Upper lobe of left lung (tissue), 6 donors: ENCODE data around the gene ZNF844. TPM values are rescaled to one million over a fixed set of nuclear protein-coding genes. Genes with fewer than 3 reads are reported as not detected.

ENCODE experiments used
- ATAC-seq, 2 donors: fragments of 200-7000 bp; cut with Tn5 transposase; one replicate each; pipeline ENCODE4 v1.9.1; 2022; ENCODE audit warnings: mild to moderate bottlenecking in 2 of 2, moderate library complexity in 2 of 2; ENCODE audit not compliant: low FRiP score in 2 of 2
- DNase-seq, 2 donors: peaks; one replicate each; pipeline ENCODE4 v3.0.0-alpha.2; 2019 to 2020
- H3K27ac ChIP-seq, 4 donors: fragments of 200-600 bp; sonication (generic); one replicate each; pipeline ENCODE4 v1.5.1; 2016 to 2019
- H3K27me3 ChIP-seq, 4 donors: fragments of 200-600 bp; sonication (generic); one replicate each; pipeline ENCODE4 v1.5.1; 2017 to 2019
- H3K36me3 ChIP-seq, 4 donors: fragments of 200-600 bp; sonication (generic); one replicate each; pipeline ENCODE4 v1.5.1; 2016 to 2019
- H3K4me1 ChIP-seq, 4 donors: fragments of 200-600 bp; sonication (generic); one replicate each; pipeline ENCODE4 v1.5.1; 2018 to 2019
- H3K4me3 ChIP-seq, 4 donors: fragments of 200-600 bp; sonication (generic); one replicate each; pipeline ENCODE4 v1.5.1; 2017 to 2019; ENCODE audit warnings: mild to moderate bottlenecking in 2 of 4, moderate library complexity in 1 of 4
- H3K9me3 ChIP-seq, 4 donors: fragments of 200-600 bp; sonication (generic); one replicate each; pipeline ENCODE4 v1.5.1; 2018 to 2019
- CTCF ChIP-seq, 6 experiments: fragments of 450-650 bp in 4 of 6; fragments of 200-600 bp in 2 of 6; sonication (generic) in 2 of 6; IDR thresholded peaks; one replicate each; pipeline ENCODE4 v1.5.1; 2016 to 2019; ENCODE audit warnings: antibody characterized with exemption in 6 of 6
- EP300 ChIP-seq, 4 donors: sonication (generic); formaldehyde crosslinking; IDR thresholded peaks; one replicate each; pipeline ENCODE4 v1.5.1; 2017; ENCODE audit warnings: antibody characterized with exemption in 4 of 4, control low read depth in 2 of 4
- POLR2A ChIP-seq, 4 donors: fragments of 450-650 bp; IDR thresholded peaks; one replicate each; pipeline ENCODE4 v1.5.1; 2016 to 2017; ENCODE audit warnings: antibody characterized with exemption in 4 of 4, mild to moderate bottlenecking in 2 of 4
- POLR2AphosphoS5 ChIP-seq, 2 donors: sonication (generic); formaldehyde crosslinking; IDR thresholded peaks; one replicate each; pipeline ENCODE4 v1.5.1; 2017; ENCODE audit warnings: antibody characterized with exemption in 2 of 2
- WGBS, 2 donors: methylation state at CpG; one replicate each; pipeline ENCODE4 v1.1.5; 2017 to 2018; 5-methylcytosine and 5-hydroxymethylcytosine counted together
- small RNA-seq, 4 donors: library from RNA; depleted of rRNA; stranded (forward); fragments of <200 nt; gene quantifications; one replicate each; pipeline ENCODE3, GENCODE V24; 2016
- total RNA-seq, 6 donors: library from RNA; depleted of rRNA in 4 of 6; stranded (reverse); fragments of >200 nt in 4 of 6; gene quantifications; one replicate each; pipeline versions ENCODE4 v1.1.0 to v1.2.1, GENCODE V29; 2016 to 2021
- donor health status: DM: no; HTN: no; CAD: no; lungs with moderate emphysema.
- donor health status: DM: no; HTN: yes; CAD: no; lungs with severe emphysema.

ZNF844 gene
- total RNA-seq, 6 donors from 2014 or later = 2.3 to 14.7 (median 9.8) TPM

- ATAC-seq = no peak
- no peak for DNase-seq
- Histone ChIP-seq H3K4me3 (no peak overlapping the region), H3K36me3 (peaks cover 7 to 26% (median 13%) of the 10 kb centered on the region in 4 donors), H3K27ac (no peak overlapping the region), H3K27me3 (no peaks in the 10 kb centered on the region), H3K9me3 (peaks cover 0 to 12% (median 8%) of the 10 kb centered on the region in 4 donors), H3K4me1 (no peaks in the 10 kb centered on the region)
- 89% methylated on average over 8 of the region's 8 CpGs for WGBS, 2 donors
- TF ChIP-seq EP300 (IDR thresholded peaks at IDR 0.05) (no peak), CTCF (IDR thresholded peaks at IDR 0.05) (no peak), POLR2A (IDR thresholded peaks at IDR 0.05) (no peak), POLR2AphosphoS5 (IDR thresholded peaks at IDR 0.05) (no peak)
These were observed 48.2 kb downstream of the ZNF844 start for GRCh38 chr19:12112701-12113100.

GRCh38 chr19:12113121-12113520, 48.6 kb downstream of the ZNF844 start:
- TF ChIP-seq POLR2A (IDR thresholded peaks at IDR 0.05) = no peak
- TF ChIP-seq CTCF (IDR thresholded peaks at IDR 0.05) = no peak
- TF ChIP-seq POLR2AphosphoS5 (IDR thresholded peaks at IDR 0.05) = no peak
- no peak for TF ChIP-seq EP300 (IDR thresholded peaks at IDR 0.05)
- peaks cover 7 to 26% (median 13%) of the 10 kb centered on the region in 4 donors for H3K36me3 ChIP-seq
- H3K27ac ChIP-seq = no peak overlapping the region
- WGBS, 2 donors = 90 to 91% methylated on average over 5 of the region's 5 CpGs
- H3K4me1 ChIP-seq = no peaks in the 10 kb centered on the region
- no peak overlapping the region for H3K4me3 ChIP-seq
- H3K9me3 ChIP-seq = peaks cover 0 to 12% (median 8%) of the 10 kb centered on the region in 4 donors
- ATAC-seq = no peak
- no peaks in the 10 kb centered on the region for H3K27me3 ChIP-seq
- no peak for DNase-seq

DNA sequence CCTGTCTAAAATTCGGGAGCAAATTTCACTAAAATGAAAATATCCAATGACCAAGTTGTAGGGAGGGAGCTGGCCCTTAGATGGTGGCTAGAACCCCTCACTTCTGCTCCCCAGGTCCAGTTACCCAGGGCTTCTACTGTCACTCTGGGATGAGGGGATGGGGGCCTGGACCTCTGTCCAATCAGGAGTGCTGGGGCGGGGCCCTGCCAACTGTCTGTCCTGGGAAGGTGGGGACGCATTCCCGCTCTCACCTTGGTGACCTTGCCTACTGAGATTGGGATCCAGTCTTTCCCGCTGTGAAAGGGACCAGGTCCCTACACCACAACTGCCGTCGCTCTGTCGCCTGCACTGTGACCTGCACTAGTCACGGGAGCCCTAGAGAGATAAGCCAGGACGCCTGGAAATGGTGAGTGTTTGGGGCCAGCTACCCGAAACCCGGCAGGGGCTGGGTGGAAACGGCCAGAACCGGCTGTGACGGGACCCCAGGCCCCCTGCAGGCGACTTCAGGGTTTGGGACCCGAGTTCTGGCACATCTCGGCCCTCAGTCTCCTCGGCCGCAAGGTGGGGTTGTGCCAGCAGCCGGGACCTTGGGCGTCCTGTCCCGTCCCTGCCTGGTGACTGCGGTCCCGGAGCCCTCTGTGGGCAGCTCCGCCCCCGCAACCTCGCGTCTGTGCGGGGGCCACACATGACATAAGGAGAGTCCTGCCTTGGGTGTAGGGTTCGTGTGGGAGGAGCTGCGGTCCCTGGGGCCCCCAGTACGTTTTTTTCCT, 52.9 kb downstream of the ZNF844 start:
- H3K4me3 ChIP-seq = no peak overlapping the region
- DNase-seq (peak in 1 of 2 donors; percentile 69), ATAC-seq (no peak)
- H3K36me3 ChIP-seq = peaks cover 0 to 6% (median 3%) of the 10 kb centered on the region in 4 donors
- WGBS, 2 donors = 80 to 92% methylated on average over 16 to 17 of the region's 33 CpGs
- no peaks in the 10 kb centered on the region for H3K4me1 ChIP-seq
- H3K27me3 ChIP-seq = no peaks in the 10 kb centered on the region
- peaks cover 0 to 7% (median 1%) of the 10 kb centered on the region in 4 donors for H3K9me3 ChIP-seq
- no peak overlapping the region for H3K27ac ChIP-seq
- TF ChIP-seq POLR2A (IDR thresholded peaks at IDR 0.05) (no peak), EP300 (IDR thresholded peaks at IDR 0.05) (no peak), CTCF (IDR thresholded peaks at IDR 0.05) (no peak), POLR2AphosphoS5 (IDR thresholded peaks at IDR 0.05) (no peak)

DNA sequence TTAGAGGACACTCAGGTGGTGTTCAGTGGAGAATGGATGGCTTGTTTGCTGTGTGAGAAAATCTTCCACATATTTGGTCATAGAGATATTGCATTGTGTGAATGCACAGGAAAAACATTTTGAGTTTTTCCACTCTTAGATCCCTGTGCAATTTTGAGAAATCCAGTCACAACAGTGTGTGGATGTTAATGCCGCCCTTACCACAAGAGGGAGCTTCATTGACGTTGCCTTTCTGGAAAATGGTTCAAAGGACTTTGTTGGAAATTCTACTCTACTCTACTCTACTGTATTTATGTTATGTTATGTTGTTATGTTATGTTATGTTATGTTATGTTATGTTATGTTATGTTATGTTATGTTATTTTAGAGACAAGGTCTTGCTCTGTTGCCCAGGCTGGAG, 62.2 kb downstream of the ZNF844 start:
- TF ChIP-seq CTCF (IDR thresholded peaks at IDR 0.05) (peak; percentile 29 to 59 (median 48)), POLR2A (IDR thresholded peaks at IDR 0.05) (no peak)
- no peak for ATAC-seq
- no peak for DNase-seq
- 21 to 41% methylated on average over 2 of the region's 2 CpGs for WGBS, 2 donors
- Histone ChIP-seq H3K4me3 (no peak overlapping the region), H3K36me3 (no peaks in the 10 kb centered on the region), H3K4me1 (no peaks in the 10 kb centered on the region), H3K9me3 (peaks cover 0 to 9% (median 0%) of the 10 kb centered on the region in 4 donors), H3K27me3 (no peaks in the 10 kb centered on the region), H3K27ac (no peak overlapping the region)

Small RNAs within 50 kb of the gene (small RNA-seq; reads per million reads assigned to genes)
- 0 reads per million in 4 donors for gene RF00019
- 0 to 0.22 (median 0) reads per million in 4 donors for gene RNA5SP465
- 0 reads per million in 4 donors for gene RNA5SP466
- gene RNA5SP467 = 0 reads per million in 4 donors

Other genes starting within 250 kb of the ZNF844 start
- gene ZNF439, start 216.0 kb upstream of the ZNF844 start, total RNA-seq = 10 to 100 TPM in 4 of 6 donors, 1 to 10 TPM in 2; 6.8 to 27.2 (median 11.9) TPM
- 10 to 100 TPM; 10.1 to 29.3 (median 16.4) TPM for gene ZNF69, start 176.9 kb upstream of the ZNF844 start, total RNA-seq
- 10 to 100 TPM; 10.5 to 47.1 (median 14.9) TPM for gene ZNF700, start 139.6 kb upstream of the ZNF844 start, total RNA-seq
- gene ZNF763, start 99.7 kb upstream of the ZNF844 start, total RNA-seq = 1 to 10 TPM; 2.4 to 9.4 (median 5.9) TPM
- gene ZNF433, start 29.1 kb upstream of the ZNF844 start, total RNA-seq = 10 to 100 TPM in 1 of 6 donors, 1 to 10 TPM in 5; 3.7 to 12.5 (median 6.3) TPM
- under 1 TPM in 3 of 6 donors, not detected in 3; 0.14 to 0.30 (median 0.17) TPM for gene ZNF878, start 11.8 kb upstream of the ZNF844 start, total RNA-seq
- 1 to 10 TPM in 5 of 6 donors, not detected in 1; 1.9 to 5.4 (median 4.1) TPM for gene ZNF20, start 75.6 kb downstream of the ZNF844 start, total RNA-seq
- 1 to 10 TPM; 3.0 to 9.8 (median 5.0) TPM for gene ZNF625, start 92.0 kb downstream of the ZNF844 start, total RNA-seq
- gene ZNF136, start 98.4 kb downstream of the ZNF844 start, total RNA-seq = 10 to 100 TPM in 2 of 6 donors, 1 to 10 TPM in 4; 5.7 to 15.2 (median 9.2) TPM
- gene ZNF44, start 230.2 kb downstream of the ZNF844 start, total RNA-seq = 10 to 100 TPM; 10.2 to 22.4 (median 16.5) TPM